Measurements from ENCODE around the gene CRB2.

Gene CRB2

GRCh38 chr9:123350590-123351310, 5.2 kb upstream of the CRB2 start:
- Histone ChIP-seq H3K36me3 (ENCODE audit: insufficient read depth, low read depth, low read length) (no peaks in the 10 kb centered on the region), H3K4me1 (ENCODE audit: insufficient read depth, low read length) (no peaks in the 10 kb centered on the region), H3K27me3 (ENCODE audit: insufficient read depth, low read length) (no peaks in the 10 kb centered on the region; the same call in 1 of the 2 replicates), H3K4me3 (ENCODE audit: low read length) (no peak overlapping the region), H3K9me3 (ENCODE audit: insufficient read depth, low read depth, low read length) (no peaks in the 10 kb centered on the region), H3K27ac (ENCODE audit: low read length) (no peak overlapping the region), H3K9ac (ENCODE audit: low read depth, low read length) (no peak overlapping the region)

DNA sequence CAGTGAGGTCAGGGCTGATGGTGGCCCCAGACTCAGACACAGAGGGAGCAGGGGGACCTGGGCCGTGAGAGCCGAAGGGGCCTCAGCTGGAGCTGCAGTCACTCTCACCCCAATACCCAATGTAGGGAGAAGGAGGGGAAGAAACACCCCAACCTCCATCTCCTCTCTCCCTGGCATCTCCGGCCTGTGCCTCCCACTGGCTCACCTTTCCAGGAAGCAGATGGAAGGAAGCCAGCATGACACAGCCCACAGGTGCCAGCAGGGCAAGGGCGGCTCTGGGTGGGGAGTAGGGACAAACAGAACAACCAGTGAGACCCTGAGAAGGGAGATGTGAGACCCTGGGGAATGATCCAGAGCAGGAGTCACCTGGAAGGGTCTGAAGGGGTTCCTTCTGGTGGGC, 3.0 kb upstream of the CRB2 start:
- H3K4me3 ChIP-seq (ENCODE audit: low read length) = no peak overlapping the region
- H3K36me3 ChIP-seq (ENCODE audit: insufficient read depth, low read depth, low read length) = no peaks in the 10 kb centered on the region
- H3K4me1 ChIP-seq (ENCODE audit: insufficient read depth, low read length) = peaks cover 14% of the 10 kb centered on the region
- H3K27ac ChIP-seq (ENCODE audit: low read length) = no peak overlapping the region
- H3K9me3 ChIP-seq (ENCODE audit: insufficient read depth, low read depth, low read length) = no peaks in the 10 kb centered on the region
- no peak overlapping the region for H3K9ac ChIP-seq (ENCODE audit: low read depth, low read length)
- H3K27me3 ChIP-seq (ENCODE audit: insufficient read depth, low read length) = no peaks in the 10 kb centered on the region; the same call in 1 of the 2 replicates

GRCh38 chr9:123353984-123354591, 1.9 kb upstream of the CRB2 start:
- Histone ChIP-seq H3K36me3 (ENCODE audit: insufficient read depth, low read depth, low read length) (no peaks in the 10 kb centered on the region), H3K4me3 (ENCODE audit: low read length) (peak overlapping the region; percentile 50), H3K4me1 (ENCODE audit: insufficient read depth, low read length) (peaks cover 22% of the 10 kb centered on the region), H3K9me3 (ENCODE audit: insufficient read depth, low read depth, low read length) (no peaks in the 10 kb centered on the region), H3K27ac (ENCODE audit: low read length) (no peak overlapping the region), H3K27me3 (ENCODE audit: insufficient read depth, low read length) (no peaks in the 10 kb centered on the region; the same call in 1 of the 2 replicates), H3K9ac (ENCODE audit: low read depth, low read length) (no peak overlapping the region; the same call in 1 of the 2 replicates)

DNA sequence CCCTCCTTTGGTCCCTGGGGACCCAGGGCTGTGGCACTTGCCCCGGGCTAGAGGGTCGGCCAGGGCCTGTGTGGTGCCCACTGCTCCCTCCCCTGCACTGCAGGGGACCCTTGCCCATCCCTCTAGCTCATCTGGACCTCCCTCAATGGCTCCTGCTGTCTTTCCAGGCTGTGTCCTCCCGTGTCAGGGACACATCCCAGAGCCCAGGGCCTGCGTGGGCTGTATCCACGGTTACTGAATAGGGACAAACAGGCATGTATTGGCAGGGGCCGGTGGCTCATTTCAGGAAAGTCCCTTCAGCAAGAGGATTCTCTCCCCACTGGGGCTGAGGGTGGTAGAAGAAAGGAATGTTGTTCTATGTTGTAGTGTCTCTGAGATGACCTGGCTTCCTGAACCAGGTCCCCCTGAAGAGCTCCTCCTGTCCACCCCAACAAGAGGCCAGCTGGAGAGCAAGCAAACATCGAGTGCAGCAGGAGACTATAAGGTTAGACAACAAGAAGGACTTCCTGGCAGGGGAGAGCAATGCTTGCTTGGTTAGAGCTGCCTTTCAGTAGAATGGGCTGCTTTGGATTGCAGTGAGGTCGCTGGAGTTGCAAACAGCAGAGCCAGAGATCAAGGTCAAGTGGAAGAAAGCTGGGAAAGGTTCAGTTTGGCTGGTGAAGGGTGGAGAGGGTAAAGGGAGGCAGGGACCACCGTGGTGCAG, 1.0 kb upstream of the CRB2 start:
- Histone ChIP-seq H3K4me1 (ENCODE audit: insufficient read depth, low read length) (peaks cover 30% of the 10 kb centered on the region), H3K36me3 (ENCODE audit: insufficient read depth, low read depth, low read length) (no peaks in the 10 kb centered on the region), H3K9me3 (ENCODE audit: insufficient read depth, low read depth, low read length) (no peaks in the 10 kb centered on the region), H3K27ac (ENCODE audit: low read length) (no peak overlapping the region), H3K27me3 (ENCODE audit: insufficient read depth, low read length) (no peaks in the 10 kb centered on the region; the same call in 1 of the 2 replicates), H3K4me3 (ENCODE audit: low read length) (peak overlapping the region; percentile 37), H3K9ac (ENCODE audit: low read depth, low read length) (no peak overlapping the region)

GRCh38 chr9:123356851-123357742, 1.1 kb downstream of the CRB2 start:
- Histone ChIP-seq H3K4me3 (ENCODE audit: low read length) (peak overlapping the region; percentile 71), H3K9ac (ENCODE audit: low read depth, low read length) (peak overlapping the region; percentile 65; the same call in 1 of the 2 replicates)

DNA sequence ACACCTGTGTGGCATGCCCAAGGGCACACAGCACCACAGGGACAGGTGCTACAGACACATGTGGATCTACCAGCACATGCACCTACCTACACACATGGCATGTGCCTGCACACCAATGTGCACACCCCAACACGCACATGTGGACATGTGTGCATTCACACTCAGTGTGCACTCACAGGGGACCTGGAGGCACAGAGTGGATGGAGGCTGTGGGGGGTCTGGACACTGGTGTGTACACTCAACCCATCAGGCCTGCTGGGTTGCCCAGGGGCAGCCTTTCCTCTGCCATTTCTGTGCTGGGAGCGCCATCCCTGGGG, 1.7 kb downstream of the CRB2 start:
- H3K4me1 ChIP-seq (ENCODE audit: insufficient read depth, low read length) = peaks cover 44% of the 10 kb centered on the region
- H3K4me3 ChIP-seq (ENCODE audit: low read length) = peak overlapping the region; percentile 71; the same call in 1 of the 2 replicates
- peak overlapping the region; percentile 65; the same call in 1 of the 2 replicates for H3K9ac ChIP-seq (ENCODE audit: low read depth, low read length)

More at GRCh38 chr9:123356851-123357742, 1.1 kb downstream of the CRB2 start:
- H3K4me1 ChIP-seq (ENCODE audit: insufficient read depth, low read length) = peaks cover 44% of the 10 kb centered on the region
- H3K36me3 ChIP-seq (ENCODE audit: insufficient read depth, low read depth, low read length) = no peaks in the 10 kb centered on the region
- peak overlapping the region; percentile 73 for H3K27ac ChIP-seq (ENCODE audit: low read length)
- H3K27me3 ChIP-seq (ENCODE audit: insufficient read depth, low read length) = no peaks in the 10 kb centered on the region; the same call in 1 of the 2 replicates
- H3K9me3 ChIP-seq (ENCODE audit: insufficient read depth, low read depth, low read length) = no peaks in the 10 kb centered on the region

DNA sequence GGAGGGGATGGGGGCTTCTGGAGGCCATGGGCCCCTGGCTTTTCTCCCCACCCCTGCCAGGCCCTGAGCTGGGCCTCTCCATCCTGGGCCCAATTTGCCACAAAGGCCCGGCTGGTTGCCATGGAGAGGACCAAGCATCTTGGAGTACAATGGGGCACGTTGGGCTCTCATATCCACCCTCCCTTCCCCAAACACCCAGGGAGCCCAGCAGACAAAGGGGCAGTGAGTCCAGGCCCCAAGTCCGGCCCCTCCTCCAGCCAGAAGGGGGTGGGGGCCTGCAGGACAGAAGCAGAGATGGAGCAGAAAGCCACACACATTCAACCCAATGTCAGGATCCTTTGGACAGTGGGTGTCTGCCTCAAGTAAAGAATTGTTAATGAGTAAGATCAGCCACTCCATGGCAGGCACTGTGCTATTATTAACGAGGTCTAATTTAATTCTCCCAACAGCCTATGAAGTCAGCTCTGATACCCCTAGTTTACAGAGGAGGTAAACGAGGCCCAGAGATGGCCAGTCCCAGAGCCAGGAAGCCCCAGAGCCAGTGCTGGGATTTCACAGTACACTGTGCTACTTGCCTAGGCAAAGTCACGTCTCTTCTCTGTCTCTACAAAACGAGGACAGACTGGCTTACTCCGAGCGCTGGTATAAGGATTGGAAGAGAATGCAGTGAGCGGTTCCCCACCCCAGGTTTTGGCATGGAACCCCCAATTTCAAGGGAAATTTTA, 2.3 kb downstream of the CRB2 start:
- H3K4me1 ChIP-seq (ENCODE audit: insufficient read depth, low read length) = peaks cover 44% of the 10 kb centered on the region
- peak overlapping the region; percentile 71; the same call in 1 of the 2 replicates for H3K4me3 ChIP-seq (ENCODE audit: low read length)
- no peaks in the 10 kb centered on the region for H3K36me3 ChIP-seq (ENCODE audit: insufficient read depth, low read depth, low read length)
- no peaks in the 10 kb centered on the region for H3K9me3 ChIP-seq (ENCODE audit: insufficient read depth, low read depth, low read length)
- H3K27ac ChIP-seq (ENCODE audit: low read length) = peak overlapping the region; percentile 73
- peak overlapping the region; percentile 68 for H3K9ac ChIP-seq (ENCODE audit: low read depth, low read length)
- no peaks in the 10 kb centered on the region for H3K27me3 ChIP-seq (ENCODE audit: insufficient read depth, low read length)

More for the DNA sequence above, 1.7 kb downstream of the CRB2 start:
- H3K27ac ChIP-seq (ENCODE audit: low read length) = peak overlapping the region; percentile 73
- H3K9me3 ChIP-seq (ENCODE audit: insufficient read depth, low read depth, low read length) = no peaks in the 10 kb centered on the region
- H3K36me3 ChIP-seq (ENCODE audit: insufficient read depth, low read depth, low read length) = no peaks in the 10 kb centered on the region
- no peaks in the 10 kb centered on the region; the same call in 1 of the 2 replicates for H3K27me3 ChIP-seq (ENCODE audit: insufficient read depth, low read length)

GRCh38 chr9:123359106-123359505, 3.1 kb downstream of the CRB2 start:
- Histone ChIP-seq H3K27ac (ENCODE audit: low read length) (no peak overlapping the region), H3K36me3 (ENCODE audit: insufficient read depth, low read depth, low read length) (no peaks in the 10 kb centered on the region)

DNA sequence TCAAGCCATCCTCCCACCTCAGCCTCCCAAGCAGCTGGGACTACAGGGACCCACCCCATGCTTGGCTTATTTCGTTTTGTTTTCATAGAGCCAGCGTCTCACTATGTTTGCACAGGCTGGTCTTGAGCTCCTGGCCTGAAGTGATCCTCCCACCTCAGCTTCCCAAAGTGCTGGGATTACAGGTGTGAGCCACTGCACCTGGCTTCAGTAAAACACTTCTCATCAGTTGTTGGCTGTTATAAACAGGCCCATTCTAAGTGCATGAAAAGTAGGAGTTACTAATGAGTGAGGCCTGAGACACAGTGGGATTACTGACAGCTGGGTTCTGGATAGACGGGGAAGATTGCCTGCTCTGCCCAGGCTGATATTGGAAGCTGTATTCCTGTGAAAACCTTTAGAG, 3.5 kb downstream of the CRB2 start:
- Histone ChIP-seq H3K9ac (ENCODE audit: low read depth, low read length) (peak overlapping the region; percentile 1; the same call in 1 of the 2 replicates), H3K9me3 (ENCODE audit: insufficient read depth, low read depth, low read length) (no peaks in the 10 kb centered on the region), H3K4me1 (ENCODE audit: insufficient read depth, low read length) (peaks cover 44% of the 10 kb centered on the region), H3K36me3 (ENCODE audit: insufficient read depth, low read depth, low read length) (no peaks in the 10 kb centered on the region), H3K27me3 (ENCODE audit: insufficient read depth, low read length) (no peaks in the 10 kb centered on the region), H3K27ac (ENCODE audit: low read length) (peak overlapping the region; percentile 13), H3K4me3 (ENCODE audit: low read length) (peak overlapping the region; percentile 1; the same call in 1 of the 2 replicates)

More at GRCh38 chr9:123359106-123359505, 3.1 kb downstream of the CRB2 start:
- H3K9me3 ChIP-seq (ENCODE audit: insufficient read depth, low read depth, low read length) = no peaks in the 10 kb centered on the region
- H3K9ac ChIP-seq (ENCODE audit: low read depth, low read length) = peak overlapping the region; percentile 1; the same call in 1 of the 2 replicates
- no peaks in the 10 kb centered on the region for H3K27me3 ChIP-seq (ENCODE audit: insufficient read depth, low read length)
- peak overlapping the region; percentile 48; the same call in 1 of the 2 replicates for H3K4me3 ChIP-seq (ENCODE audit: low read length)
- H3K4me1 ChIP-seq (ENCODE audit: insufficient read depth, low read length) = peaks cover 44% of the 10 kb centered on the region

DNA sequence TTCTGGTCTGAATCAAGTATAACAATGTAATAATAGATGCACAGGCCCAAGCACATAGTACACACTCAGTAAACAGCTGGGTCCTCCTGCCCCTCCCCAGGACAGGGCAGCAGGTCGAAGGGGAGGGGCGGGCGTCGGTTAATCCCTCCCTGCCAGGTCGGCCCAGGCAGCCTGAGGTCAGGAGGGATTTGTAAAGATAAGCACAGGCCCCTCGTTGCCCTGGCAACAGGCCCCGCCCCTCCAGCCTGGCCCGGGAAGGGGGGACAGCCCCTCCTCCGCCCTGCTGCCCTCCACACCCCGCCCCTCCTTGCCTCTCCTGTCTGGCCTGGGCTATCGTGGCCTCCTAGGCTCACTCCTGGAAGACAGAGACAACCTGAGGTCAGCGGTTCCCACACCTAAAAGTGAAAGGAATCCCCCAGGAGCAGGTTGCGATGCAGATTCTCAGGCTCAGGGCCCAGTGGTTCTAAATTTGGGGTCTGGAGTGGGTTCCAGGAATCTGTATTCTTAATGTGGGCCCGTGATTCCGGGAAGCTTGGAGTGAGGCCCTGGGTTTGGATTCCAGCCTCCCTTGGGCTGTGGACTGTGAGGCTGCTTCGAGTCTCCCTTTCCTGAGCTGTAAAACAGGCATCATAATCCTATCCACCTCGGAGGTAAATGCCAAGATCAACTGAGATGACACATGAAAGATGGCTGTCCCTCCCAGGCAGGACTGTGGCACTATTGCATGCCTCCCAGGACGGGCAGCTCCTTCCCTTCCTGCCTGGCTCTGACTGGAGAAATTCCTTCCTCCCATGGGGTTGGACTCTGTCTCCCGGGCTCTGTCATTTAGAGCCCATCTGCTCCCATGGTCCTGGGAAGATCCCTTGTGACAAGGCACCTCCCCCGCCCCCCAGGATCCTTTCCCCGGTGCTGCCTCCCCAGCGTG, 4.4 kb downstream of the CRB2 start:
- no peaks in the 10 kb centered on the region for H3K27me3 ChIP-seq (ENCODE audit: insufficient read depth, low read length)

More for the DNA sequence above, 4.4 kb downstream of the CRB2 start:
- Histone ChIP-seq H3K9me3 (ENCODE audit: insufficient read depth, low read depth, low read length) (no peaks in the 10 kb centered on the region), H3K36me3 (ENCODE audit: insufficient read depth, low read depth, low read length) (no peaks in the 10 kb centered on the region), H3K9ac (ENCODE audit: low read depth, low read length) (peak overlapping the region; percentile 17; the same call in 1 of the 2 replicates), H3K4me3 (ENCODE audit: low read length) (0 out of 2 replicates have a peak overlapping the region, but pooled peaks have one; percentile 12), H3K4me1 (ENCODE audit: insufficient read depth, low read length) (peaks cover 44% of the 10 kb centered on the region), H3K27ac (ENCODE audit: low read length) (peak overlapping the region; percentile 13)

Data from iPS-20b (cell line).